GM12864 (cell line): ENCODE measurements around the gene STPG4.
"Not testable (repeated sequence)": the region's sequence is repeated elsewhere in the genome, so short reads cannot be mapped to it uniquely, and the experiment has no call there.

Source experiments
- DNase-seq: peaks from one replicate; pipeline ENCODE4 v3.0.0-alpha.2; 2011; ENCODE audit warnings: low read depth
- H3K4me3 ChIP-seq: 2 replicates; pipeline ENCODE4 v1.5.1; 2011; ENCODE audit warnings: mild to moderate bottlenecking, low read depth, low read length, control low read depth
- TF ChIP-seq, protein P1 (sequence below): IDR thresholded peaks from 2 replicates; pipeline ENCODE4 v1.5.1; 2011; ENCODE audit warnings: low read depth, mild to moderate bottlenecking, moderate library complexity, low read length, control low read depth, inconsistent platforms; ENCODE audit errors: missing control alignments

The STPG4 gene

DNA sequence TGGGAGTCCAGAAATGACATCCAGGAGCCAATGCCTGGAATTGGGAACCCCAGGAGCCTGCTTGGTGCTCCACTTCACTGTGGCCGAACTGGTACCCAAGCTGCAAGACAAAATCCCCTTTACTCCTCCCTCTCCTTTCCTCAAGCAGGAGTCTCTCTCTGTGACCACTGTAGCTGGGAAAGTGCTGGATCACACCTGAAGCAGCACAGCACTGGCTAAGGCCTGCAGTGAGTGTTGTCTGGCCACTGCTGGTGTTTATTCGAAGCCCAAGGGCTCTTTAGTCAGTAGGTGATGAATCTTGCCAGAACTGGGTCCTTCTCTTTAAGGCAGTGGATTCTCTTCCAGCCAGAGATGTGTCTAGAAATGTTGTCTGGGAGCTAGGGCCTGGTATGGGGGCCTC is 26.4 kb downstream of the STPG4 start:
- DNase-seq = no peak
- TF ChIP-seq, protein P1, sequence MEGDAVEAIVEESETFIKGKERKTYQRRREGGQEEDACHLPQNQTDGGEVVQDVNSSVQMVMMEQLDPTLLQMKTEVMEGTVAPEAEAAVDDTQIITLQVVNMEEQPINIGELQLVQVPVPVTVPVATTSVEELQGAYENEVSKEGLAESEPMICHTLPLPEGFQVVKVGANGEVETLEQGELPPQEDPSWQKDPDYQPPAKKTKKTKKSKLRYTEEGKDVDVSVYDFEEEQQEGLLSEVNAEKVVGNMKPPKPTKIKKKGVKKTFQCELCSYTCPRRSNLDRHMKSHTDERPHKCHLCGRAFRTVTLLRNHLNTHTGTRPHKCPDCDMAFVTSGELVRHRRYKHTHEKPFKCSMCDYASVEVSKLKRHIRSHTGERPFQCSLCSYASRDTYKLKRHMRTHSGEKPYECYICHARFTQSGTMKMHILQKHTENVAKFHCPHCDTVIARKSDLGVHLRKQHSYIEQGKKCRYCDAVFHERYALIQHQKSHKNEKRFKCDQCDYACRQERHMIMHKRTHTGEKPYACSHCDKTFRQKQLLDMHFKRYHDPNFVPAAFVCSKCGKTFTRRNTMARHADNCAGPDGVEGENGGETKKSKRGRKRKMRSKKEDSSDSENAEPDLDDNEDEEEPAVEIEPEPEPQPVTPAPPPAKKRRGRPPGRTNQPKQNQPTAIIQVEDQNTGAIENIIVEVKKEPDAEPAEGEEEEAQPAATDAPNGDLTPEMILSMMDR = no peak

DNA sequence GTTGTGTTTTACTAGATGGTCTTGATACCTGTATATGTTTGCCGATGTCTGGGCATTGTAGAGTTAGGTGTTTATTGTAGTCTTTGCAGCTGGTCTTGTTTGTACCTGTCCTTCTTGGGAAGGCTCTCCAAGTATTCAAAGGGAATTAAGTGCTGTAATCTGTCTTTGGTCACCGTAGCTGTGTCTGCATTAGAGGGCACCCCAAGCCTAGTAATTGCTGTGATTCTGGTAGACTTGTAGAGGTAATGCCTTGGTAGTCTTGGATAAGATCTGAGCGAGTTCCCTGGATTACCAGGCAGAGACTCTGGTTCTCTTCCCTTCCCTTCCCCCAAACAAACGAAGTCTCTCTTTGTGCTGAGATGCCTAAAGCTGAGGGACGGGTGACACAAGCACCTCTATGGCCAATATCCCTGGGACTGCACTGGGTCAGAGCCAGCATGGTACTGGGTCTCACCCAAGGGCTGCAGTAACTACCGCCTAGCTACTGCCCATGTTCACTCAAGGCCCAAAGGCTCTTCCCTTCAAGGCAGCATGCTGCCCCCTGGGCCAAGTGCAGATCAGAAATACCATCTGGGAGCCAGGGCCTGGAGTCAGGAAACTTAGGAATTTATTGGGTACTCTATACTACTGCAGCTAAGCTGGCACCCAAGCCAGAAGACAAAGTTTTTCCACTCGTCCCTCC is 27.1 kb downstream of the STPG4 start:
- H3K4me3 ChIP-seq = no peak overlapping the region
- DNase-seq = no peak
- TF ChIP-seq, protein P1 = no peak

More for the DNA sequence above, 26.4 kb downstream of the STPG4 start:
- H3K4me3 ChIP-seq = no peak overlapping the region

DNA sequence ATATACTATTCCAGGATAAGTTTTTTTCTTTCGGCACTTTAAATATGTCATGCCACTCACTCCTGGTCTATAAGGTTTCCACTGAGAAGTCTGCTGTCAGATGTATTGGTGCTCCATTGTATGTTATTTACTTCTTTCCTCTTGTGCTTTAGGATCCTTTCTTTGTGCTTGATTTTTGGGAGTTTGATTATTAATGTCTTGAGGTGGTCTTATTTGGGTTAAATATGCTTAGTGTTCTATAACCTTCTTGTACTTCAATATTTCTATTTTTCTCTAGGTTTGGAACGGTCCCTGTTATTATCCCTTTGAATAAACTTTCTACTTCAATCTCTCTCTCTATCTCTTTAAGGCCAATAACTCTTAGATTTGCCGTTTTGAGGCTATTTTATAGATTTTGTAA is 28.3 kb downstream of the STPG4 start:
- no peak for DNase-seq
- TF ChIP-seq, protein P1 = no peak
- no peak overlapping the region for H3K4me3 ChIP-seq

DNA sequence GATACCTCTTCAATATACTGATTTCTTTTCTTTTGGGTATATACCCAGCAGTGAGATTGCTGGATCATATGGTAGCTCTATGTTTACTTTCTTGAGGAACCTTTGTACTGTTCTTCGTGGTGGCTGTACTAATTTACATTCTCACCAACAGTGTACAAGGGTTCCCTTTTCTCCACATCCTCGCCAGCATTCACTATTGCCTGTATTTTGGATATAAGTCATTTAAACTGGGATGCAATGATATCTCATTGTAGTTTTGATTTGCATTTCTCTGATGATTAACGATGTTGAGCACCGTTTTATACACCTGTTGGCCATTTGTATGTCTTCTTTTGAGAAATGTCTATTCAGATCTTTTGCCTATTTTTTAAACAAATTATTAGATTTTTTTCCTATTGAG is 30.4 kb downstream of the STPG4 start:
- DNase-seq, H3K4me3 ChIP-seq: not testable (repeated sequence)

DNA sequence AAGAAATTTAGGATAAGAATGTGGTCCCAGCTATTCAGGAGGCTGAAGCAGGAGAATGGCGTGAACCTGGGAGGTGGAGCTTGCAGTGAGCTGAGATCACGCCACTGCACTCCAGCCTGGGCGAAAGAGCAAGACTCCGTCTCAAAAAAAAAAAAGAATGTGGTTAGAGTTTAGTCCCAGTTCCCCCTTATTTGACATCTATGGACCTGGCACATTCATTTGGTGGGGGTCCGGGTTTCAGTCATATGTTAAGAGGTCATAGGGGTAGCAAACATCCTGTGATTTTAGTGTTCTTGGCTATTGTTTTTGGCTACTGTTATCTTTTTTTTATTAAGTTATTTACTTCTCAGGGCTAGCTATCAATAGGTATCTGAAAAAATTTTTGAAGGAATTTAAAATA is 34.7 kb downstream of the STPG4 start:
- H3K4me3 ChIP-seq = not testable (repeated sequence)

DNA sequence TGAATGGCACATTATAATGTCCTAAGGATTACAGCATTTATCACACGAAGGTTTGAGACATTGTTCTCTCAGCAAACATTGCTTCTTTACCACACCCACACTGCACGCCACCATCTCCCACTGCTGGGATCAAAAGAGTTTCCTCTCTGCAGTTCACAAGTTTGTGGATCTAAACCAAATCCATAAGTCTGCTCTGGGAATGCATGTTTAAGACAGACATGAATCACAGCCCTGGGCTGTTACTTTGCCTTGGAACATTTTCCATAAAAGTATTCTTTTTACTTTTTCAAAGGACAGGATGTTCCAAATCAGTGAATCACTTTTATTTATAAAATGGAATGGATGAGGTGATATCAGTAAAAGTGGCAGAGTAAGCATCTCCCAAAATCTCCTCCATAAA is 36.1 kb downstream of the STPG4 start:
- TF ChIP-seq, protein P1 = no peak
- no peak for DNase-seq
- H3K4me3 ChIP-seq = no peak overlapping the region

More for the DNA sequence above, 34.7 kb downstream of the STPG4 start:
- DNase-seq = not testable (repeated sequence)

DNA sequence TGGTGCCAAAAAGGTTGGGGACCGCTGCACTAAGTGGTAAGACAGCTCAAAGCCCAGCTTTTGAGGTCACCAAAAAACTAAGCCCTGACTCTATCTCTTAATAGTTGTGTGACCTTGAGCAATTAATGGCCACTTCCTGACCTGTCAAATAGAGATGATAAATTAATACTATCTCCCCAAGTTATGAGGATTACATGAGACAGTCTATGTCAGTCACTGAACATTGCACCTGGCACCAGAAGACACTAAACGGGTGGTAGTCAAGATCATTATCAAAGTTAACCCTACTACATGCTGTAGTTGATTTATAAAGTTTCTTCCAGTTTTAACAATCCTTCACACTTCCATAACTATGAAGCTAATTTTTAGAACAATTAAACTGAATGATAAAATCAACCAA is 36.5 kb downstream of the STPG4 start:
- TF ChIP-seq, protein P1 = no peak
- no peak for DNase-seq
- no peak overlapping the region for H3K4me3 ChIP-seq

DNA sequence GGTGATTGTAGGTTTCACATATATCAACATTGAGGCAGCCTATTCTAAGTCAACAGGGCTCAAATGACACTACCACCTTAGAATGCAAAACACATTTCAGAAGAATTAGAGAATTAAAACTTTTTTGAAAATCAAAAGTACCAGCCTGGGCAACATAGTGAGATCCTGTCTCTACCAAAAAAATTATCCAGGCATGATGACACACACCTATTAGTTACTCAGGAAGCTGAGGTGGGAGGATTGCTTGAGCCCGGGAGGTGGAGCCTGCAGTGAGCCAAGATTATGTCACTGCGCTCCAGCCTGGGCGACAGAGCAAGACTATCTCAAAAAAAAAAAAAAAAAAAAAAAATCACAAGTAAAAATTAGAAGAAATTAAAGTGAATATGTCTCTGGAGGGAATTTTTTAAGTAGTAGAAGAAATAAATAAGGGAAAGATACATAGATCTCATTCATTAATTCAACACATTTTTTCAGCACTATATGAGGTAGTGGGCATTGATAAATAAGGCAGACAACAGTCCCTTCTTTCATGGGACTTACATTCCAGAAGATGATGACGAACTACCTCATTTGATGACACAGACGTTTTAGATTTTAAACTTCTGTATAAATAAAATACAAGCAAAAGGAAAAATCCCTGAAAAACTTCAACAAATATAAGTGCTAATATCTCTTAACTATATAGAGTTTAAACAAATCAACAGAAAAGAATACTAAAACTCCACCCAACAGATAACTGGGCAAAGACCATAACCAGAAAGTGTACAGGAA is 42.3 kb downstream of the STPG4 start:
- DNase-seq = no peak
- H3K4me3 ChIP-seq = no peak overlapping the region
- TF ChIP-seq, protein P1 = no peak
